IMR-90 (cell line): ENCODE results near the gene PTCSC3.

Source experiments
- CEBPB ChIP-seq: IDR thresholded peaks from 2 replicates; pipeline ENCODE4 v1.6.1; 2012; ENCODE audit warnings: low read depth, low read length, improper control_type of control experiment
- CHD1 ChIP-seq: IDR thresholded peaks from 2 replicates; pipeline ENCODE4 v1.6.1; 2012; ENCODE audit warnings: low read depth, low read length, improper control_type of control experiment
- MAZ ChIP-seq: IDR thresholded peaks from 2 replicates; pipeline ENCODE4 v1.6.1; 2012; ENCODE audit warnings: low read depth, mild to moderate bottlenecking, low read length, improper control_type of control experiment, moderate library complexity, borderline replicate concordance
- POLR2A ChIP-seq: IDR thresholded peaks from 2 replicates; pipeline ENCODE4 v1.6.1; 2012; ENCODE audit warnings: mild to moderate bottlenecking, low read depth, low read length
- TF ChIP-seq, protein P1 (sequence below): conservative IDR thresholded peaks from 2 replicates; pipeline ENCODE4 v1.5.1; 2012; ENCODE audit warnings: mild to moderate bottlenecking, low read depth, low read length, improper control_type of control experiment

- TF ChIP-seq CEBPB, result peak; percentile 9; the same call in 1 of the 2 replicates
- no peak for TF ChIP-seq CHD1
- no peak for TF ChIP-seq POLR2A
- TF ChIP-seq MAZ, result no peak
- TF ChIP-seq, protein P1, sequence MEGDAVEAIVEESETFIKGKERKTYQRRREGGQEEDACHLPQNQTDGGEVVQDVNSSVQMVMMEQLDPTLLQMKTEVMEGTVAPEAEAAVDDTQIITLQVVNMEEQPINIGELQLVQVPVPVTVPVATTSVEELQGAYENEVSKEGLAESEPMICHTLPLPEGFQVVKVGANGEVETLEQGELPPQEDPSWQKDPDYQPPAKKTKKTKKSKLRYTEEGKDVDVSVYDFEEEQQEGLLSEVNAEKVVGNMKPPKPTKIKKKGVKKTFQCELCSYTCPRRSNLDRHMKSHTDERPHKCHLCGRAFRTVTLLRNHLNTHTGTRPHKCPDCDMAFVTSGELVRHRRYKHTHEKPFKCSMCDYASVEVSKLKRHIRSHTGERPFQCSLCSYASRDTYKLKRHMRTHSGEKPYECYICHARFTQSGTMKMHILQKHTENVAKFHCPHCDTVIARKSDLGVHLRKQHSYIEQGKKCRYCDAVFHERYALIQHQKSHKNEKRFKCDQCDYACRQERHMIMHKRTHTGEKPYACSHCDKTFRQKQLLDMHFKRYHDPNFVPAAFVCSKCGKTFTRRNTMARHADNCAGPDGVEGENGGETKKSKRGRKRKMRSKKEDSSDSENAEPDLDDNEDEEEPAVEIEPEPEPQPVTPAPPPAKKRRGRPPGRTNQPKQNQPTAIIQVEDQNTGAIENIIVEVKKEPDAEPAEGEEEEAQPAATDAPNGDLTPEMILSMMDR, result no peak
Observed at GRCh38 chr14:36208690-36209278, 32.3 kb upstream of the PTCSC3 start.
